ENCODE measurements around the gene SYNE1.
"Not testable (repeated sequence)": the region's sequence is repeated elsewhere in the genome, so short reads cannot be mapped to it uniquely, and the experiment has no call there.

The SYNE1 gene

DNA sequence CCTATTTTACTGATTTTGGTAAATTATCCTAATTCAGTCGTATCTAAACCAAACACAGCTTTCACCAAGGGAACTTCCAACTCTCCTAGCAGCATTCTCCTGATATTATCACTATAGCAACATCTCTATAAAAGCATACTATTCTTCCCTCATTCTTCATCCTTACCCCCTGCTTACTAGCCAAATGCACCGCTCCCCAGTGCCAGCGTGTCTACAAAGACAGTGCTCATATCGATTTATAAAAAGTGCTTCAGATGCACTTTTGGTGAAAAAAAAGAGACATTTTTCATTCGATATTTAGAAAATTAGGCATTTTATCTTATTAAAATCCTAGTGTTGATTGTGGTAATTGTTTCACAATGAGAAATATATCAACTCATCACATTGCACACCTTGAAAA lies 74.0 kb downstream of the SYNE1 start:
- DNase-seq (ENCODE audit: low spot score), result no peak

GRCh38 chr6:152558798-152559197 lies 78.4 kb downstream of the SYNE1 start:
- not testable (repeated sequence) for DNase-seq (ENCODE audit: low spot score)

- no peak for DNase-seq (ENCODE audit: low spot score)
These were observed 79.7 kb downstream of the SYNE1 start for GRCh38 chr6:152557502-152557901.

DNA sequence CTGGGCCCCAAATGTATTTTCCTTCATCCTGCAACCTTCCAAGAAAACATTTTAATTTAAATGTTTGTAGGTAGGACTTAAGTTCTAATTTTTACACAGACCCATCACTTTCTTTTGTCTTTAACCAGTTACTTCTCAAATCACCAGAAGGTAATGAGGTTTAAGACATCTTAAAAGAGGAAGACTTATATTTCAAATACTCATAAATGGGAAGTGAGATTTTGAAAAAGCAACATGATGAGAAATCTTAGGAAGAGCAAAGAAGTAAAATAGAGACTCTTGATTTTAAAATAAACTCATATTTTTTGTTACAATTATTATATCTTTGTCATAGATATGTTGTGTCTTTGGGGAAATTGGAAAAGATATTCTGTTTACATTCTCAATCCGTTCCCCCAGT lies 82.3 kb downstream of the SYNE1 start:
- no peak for DNase-seq (ENCODE audit: low spot score)

DNA sequence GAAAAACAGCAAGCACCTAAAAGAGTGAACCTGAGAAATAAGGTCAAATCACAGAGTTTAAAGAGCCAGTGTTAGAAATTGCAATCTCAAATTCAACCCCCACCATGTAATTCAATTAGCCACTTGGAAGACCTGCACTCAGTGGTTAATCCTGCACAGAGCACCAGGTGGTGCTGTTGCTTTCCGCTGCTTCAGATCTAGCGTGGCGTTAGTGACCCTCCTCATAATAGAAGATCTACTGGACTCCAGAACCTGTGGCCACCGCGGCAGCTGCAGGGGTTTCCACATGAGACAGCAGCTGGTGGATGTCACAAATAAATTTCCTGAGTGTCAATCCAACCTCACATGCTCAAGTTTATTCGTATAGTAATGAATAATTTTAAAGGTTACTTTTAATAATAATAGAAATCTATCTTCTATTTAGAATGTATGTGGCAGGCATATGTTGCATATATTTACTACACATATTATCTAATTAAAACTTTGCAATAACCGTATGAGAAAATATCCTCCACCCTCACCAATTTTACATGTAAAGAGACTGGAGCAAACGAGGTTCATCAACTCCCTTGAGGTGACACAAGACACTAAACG lies 84.4 kb downstream of the SYNE1 start:
- peak; percentile 31 for DNase-seq (ENCODE audit: low spot score)

DNA sequence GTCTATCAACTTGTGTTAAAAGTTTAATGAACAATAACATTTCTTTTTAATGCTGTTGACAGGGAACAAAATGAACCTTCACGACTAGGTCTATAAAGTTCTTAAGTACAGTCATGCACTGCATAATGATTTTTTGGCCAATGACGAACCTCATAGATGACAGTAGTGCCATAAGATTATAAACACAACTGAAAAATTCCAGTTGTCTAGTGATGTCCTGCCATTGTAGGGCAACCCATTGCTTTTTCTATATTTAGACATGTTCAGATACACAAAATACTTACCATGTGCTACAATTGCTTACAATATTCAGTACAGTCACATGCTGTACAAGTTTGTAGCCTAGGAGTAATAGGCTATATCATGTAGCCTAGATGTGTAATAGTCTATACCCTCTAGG lies 93.6 kb downstream of the SYNE1 start:
- DNase-seq (ENCODE audit: low spot score), result no peak

GRCh38 chr6:152540381-152540780 lies 96.8 kb downstream of the SYNE1 start:
- no peak for DNase-seq (ENCODE audit: low spot score)

GRCh38 chr6:152534541-152534940 lies 102.6 kb downstream of the SYNE1 start:
- DNase-seq (ENCODE audit: low spot score), result no peak

DNA sequence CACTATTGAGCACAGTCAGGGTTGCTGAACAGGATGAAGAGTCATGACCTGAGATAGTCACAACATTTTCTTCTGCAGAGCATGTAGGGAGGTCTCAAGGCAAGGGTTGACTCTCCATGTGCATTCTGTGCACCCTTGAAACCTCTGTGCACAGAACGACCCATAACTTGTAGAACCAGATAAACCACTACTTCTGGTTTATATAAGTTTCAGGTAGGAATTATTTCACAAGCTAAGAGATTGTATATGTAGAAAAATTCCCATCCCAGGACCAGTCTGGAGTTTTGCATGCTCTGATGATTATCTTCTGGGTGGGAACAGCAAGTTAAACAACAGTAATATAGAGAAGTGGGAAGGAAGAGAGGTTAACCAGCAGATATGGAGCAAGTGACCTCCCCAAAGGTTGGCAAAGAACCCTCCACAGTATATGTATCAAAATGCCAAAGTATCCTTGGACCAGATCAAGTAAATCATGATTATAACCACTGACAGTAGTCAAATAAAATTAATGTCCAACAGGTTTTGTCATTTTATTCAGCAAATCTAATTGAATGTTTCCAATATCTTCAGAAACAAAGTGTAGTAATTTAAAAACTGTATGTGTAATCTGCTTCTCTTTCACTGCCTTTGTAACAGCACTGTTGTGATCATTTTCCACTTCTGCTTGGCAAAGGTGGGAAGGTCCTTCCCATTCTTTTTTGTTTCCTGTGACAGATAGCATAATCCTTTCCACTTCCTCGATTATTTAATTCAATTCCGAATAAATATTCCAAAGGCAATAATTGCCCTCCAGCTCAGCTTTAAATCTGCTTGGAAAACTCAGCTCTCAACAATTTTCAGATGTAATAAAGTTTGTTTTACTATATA lies 104.4 kb downstream of the SYNE1 start:
- DNase-seq (ENCODE audit: low spot score), result no peak

DNA sequence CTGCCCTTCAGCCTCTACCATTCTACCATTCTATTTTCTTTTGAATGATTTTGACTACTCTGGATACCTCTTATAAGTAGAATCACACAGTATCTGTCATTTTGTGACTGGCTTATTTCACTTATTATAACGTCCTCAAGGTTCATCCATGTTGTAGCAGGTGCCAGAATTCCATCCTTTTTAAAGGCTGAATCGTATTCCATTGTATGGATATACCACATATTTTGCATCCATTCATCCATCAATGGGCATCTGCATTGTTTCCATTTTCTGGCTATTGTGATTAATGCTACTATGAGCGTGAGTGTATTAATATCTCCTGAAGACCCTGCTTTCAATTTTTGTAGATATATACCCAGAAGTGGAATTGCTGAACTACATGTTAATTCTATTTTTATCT lies 105.5 kb downstream of the SYNE1 start:
- no peak for DNase-seq (ENCODE audit: low spot score)

DNA sequence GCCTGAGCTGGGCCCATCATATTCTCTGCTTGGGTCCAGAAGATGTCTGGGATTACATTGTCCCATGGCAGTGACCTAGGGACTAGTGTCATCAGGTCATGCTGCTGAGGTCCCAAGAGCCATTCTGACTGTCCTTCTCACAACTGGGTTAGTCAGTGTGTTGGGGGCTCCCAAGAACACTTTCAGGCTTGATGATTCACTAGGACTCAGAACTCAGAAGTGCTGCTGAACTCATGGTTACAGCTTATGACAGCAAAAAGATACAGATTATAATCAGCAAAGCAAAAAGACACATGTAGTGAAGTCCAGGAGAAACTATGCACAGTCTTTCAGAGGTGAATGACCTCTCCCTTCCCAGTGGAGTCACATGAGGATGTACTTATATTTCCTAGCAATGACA lies 107.8 kb downstream of the SYNE1 start:
- peak; percentile 9 for DNase-seq (ENCODE audit: low spot score)

GRCh38 chr6:152514120-152514519 lies 123.0 kb downstream of the SYNE1 start:
- DNase-seq (ENCODE audit: low spot score), result not testable (repeated sequence)

- no peak for DNase-seq (ENCODE audit: low spot score)
These were observed 127.2 kb downstream of the SYNE1 start for GRCh38 chr6:152509916-152510315.

- DNase-seq (ENCODE audit: low spot score), result no peak
These were observed 128.7 kb downstream of the SYNE1 start for GRCh38 chr6:152508477-152508876.

GRCh38 chr6:152503546-152503945 lies 133.6 kb downstream of the SYNE1 start:
- DNase-seq (ENCODE audit: low spot score), result no peak

- no peak for DNase-seq (ENCODE audit: low spot score)
These were observed 134.6 kb downstream of the SYNE1 start for GRCh38 chr6:152502421-152503188.

GRCh38 chr6:152499931-152500330 lies 137.2 kb downstream of the SYNE1 start:
- no peak for DNase-seq (ENCODE audit: low spot score)

DNA sequence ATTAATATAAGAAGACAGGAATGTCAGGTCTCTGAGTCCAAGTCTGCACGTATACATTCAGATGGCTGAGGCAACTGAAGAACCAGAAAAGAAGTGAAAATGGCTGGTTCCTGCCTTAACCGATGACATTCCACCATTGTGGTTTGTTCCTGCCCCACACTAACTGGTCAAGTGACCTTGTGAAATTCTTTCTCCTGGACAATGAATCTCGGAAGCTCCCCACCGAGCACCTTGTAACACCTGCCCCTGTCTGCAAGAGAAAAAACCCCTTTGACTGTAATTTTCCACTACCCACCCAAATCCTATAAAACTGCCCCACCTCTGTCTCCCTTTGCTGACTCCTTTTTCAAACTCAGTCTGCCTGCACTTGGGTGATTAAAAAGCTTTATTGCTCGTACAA lies 140.4 kb downstream of the SYNE1 start:
- no peak for DNase-seq (ENCODE audit: low spot score)

DNA sequence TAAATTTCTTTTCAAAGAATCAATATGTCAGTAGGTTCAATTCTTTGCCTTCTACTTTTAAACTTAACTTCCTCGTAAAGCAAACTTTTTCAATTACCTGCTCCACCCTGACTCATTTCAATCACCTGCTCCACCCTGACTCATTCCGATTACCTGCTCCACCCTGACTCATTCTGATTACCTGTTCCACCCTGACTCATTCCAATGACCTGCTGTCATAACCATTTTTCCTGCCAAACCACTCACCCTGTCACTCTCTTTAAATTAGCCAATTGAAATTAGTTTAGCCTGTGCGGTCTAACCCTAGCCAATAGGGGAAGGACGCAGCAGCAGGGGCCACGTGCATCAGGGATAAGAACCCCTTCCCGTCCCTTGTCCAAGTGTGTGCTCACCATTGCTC lies 141.7 kb downstream of the SYNE1 start:
- DNase-seq (ENCODE audit: low spot score), result not testable (repeated sequence)

GRCh38 chr6:152492281-152492680 lies 144.9 kb downstream of the SYNE1 start:
- DNase-seq (ENCODE audit: low spot score), result not testable (repeated sequence)

DNA sequence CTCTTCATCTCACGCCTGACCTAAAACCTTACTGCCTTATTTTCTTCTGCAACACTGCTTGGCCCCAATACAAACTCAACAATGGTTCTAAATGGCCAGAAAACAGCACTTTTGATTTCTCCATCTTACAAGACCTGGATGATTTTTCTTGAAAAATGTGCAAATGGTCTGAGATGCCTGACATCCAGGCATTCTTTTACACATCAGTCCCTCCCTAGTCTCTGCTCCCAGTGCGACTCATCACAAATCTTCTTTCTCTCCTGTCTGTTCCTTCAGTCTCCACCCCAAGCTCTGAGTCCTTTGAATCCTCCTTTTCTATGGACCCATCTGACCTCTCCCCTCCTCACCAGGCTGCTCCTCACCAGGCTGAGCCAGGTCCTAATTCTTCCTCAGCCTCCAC lies 145.7 kb downstream of the SYNE1 start:
- not testable (repeated sequence) for DNase-seq (ENCODE audit: low spot score)

DNA sequence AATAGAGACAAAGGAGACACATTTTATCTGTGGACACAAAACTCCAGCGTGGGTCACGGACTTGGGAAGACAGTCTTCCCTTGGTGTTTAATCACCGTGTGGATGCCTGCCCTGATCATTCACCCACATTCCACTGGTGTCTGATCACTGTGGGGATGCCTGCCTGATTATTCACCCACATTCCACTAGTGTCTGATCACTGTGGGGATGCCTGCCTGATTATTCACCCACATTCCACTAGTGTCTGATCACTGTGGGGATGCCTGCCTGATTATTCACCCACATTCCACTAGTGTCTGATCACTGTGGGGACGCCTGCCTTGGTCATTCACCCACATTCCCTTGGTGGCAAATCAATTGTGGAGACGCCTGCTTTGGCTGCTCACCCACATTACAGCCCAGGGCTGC lies 146.2 kb downstream of the SYNE1 start:
- DNase-seq (ENCODE audit: low spot score), result not testable (repeated sequence)

DNA sequence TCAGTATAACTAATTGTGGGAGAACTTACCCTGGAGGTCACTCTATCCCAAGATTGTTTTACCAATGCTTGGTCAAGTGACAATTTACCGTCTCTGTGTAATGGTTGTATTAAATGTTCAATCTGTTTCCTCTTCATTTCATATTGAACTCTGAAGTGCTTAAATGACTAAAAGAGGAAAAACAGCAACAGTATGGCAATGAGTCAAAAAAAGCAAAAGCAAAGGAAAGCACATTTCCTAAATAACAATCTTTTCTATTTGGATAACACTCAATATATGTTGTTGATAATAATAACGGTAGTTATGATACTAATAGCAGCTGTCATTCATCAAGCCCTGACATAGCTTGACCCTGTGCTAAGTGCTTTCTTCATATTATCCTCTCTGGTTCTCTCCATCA lies 152.4 kb downstream of the SYNE1 start:
- DNase-seq (ENCODE audit: low spot score), result no peak
